HG02763 (cell line): ENCODE results near the gene GALNT2.

Source experiments
- ATAC-seq: cut with Tn5 transposase; IDR thresholded peaks from one replicate; pipeline ENCODE4 v1.9.1; 2021; ENCODE audit warnings: mild to moderate bottlenecking, moderate library complexity; ENCODE audit not compliant: unreplicated experiment

GALNT2 gene

DNA sequence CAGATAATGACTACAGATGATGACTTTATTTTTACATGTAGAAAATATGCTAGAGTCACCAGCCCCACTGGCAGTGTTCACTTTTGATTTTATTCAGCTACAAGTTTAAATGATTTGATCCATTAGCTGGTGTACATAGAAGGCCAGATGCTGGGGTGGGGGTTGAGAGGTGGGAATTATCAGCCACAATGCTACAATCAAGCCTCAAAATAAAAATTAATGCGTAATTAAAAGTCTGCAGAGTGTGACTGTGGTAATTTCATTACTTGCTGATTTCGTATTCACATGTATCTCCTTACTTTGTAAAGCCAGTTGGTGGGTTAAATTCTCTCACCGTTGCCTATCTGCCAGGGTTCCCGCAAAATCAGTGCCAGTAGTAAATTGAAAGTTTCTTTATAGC is 109.3 kb downstream of the GALNT2 start:
- ATAC-seq, result no peak

DNA sequence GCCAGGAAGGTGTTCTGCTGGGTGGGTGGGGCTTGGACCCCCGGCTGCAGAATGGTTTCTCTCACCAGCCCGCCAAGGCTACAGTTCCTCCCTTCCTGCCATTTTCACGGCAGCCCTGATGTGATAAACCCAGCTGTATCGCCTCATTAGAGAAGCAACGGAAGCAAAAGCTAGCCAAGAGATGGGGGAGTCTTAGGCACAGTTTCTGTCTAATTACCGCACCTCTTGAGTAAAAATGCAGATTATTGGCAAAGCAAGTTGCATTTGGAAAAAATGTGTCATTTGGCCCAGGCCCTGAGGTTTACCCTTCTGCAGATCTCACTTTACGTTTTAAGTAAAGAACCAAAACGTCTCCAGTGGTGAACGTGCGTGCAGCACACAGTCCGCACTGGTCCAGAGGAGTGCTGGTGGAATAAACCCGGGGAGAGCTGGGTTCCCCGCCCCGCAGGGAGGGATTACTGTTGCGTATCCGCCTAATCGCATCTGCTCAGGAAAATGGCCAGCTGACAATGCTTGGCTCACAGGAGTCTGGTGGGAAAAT is 109.9 kb downstream of the GALNT2 start:
- ATAC-seq, result no peak

DNA sequence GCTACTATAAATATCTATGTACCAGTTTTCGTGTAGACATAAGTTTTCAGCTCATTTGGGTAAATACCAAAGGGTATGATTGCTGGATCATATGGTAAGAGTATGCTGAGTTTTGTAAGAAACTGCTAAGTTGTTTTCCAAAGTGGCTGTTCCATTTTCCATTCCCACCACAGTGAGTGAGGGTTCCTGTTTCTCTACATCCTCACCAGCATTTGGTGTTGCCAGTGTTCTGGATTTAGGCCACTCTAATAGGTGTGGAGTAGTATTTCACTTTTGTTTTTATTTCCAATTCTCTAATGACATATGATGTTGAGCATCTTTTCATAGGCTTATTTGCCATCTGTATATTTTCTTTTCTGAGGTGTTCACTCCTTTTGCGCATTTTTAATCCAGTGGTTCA is 112.2 kb downstream of the GALNT2 start:
- ATAC-seq, result no peak

DNA sequence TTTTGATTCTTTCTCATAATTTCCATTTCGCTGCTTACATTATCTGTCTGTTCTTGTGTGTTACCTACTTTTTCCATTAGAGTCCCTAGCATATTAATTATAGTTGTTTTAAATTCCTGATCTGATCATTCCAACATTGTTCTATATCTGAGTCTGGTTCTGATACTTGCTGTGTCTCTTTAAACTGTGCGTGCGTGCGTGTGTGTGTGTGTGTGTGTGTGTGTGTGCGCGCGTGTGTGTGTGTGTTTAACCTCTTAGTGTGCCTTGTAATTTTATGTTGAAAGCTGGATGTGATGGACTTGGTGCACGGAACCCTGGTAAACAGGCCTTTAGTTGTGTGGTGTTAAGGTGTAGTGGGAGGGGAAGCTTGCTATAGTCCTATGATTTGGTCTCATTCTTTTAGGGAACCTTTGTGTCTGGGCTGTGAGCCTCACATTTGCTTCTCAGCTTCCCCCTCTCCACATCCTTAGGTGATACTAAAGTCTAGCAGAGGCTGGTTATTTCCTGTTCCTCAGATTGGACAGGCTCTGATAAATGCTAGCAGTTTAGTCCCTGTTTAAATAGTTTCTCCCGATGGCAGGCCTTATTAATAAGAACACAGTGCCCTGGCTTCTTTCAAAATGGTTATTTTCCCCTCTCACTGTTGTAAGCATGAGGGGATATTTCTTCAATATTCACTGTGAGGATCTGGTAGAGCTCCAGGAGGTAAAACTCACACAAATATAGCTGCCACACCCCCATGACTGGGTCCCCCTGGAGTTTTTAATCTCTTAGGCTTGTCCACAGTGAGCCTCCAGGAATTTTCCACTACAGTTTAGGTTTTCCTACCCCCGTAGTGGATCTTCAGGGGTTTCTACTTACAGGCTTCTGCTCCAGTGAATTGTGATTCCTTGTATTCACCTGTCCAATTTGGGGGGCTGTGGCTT is 118.3 kb downstream of the GALNT2 start:
- ATAC-seq, result no peak

DNA sequence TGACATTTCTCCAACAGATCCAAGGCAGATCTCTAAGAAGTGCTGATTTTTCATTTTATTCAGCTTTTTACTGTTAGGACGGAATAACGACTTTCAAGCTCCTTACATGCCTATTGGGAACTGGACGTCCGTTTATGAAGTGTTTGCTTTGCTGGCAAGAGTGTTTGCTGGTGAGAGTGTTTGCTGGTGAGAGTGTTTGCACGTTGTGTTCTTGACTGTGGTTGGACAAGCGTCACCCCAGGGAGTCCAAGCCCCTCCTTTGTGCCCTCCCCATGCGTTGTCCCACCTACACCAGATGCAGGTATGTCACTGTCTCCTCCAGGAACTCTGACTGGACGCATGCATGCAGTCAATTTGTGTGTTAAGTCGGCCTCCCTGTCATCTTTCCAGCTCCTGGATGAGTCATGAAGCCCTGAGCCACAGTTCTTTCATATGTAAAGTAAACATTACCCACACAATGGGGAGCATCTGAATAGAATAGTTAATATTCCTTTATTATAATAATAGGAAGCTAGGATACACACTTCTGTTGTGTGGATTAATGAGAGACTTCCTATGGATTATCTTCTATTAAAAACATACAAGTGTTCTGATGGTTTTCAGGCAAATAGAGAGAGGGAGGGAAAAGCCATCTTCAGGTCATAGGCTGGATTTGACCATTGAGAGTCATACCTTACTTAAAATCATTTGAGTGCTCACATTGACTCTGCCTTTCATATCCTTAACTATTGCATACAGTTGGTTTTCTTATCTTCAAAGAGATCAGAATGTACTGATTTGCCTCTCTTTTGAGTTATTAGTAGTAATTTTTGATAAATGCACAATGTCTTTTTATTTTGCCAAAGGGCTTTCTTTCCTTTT is 119.2 kb downstream of the GALNT2 start:
- no peak for ATAC-seq

DNA sequence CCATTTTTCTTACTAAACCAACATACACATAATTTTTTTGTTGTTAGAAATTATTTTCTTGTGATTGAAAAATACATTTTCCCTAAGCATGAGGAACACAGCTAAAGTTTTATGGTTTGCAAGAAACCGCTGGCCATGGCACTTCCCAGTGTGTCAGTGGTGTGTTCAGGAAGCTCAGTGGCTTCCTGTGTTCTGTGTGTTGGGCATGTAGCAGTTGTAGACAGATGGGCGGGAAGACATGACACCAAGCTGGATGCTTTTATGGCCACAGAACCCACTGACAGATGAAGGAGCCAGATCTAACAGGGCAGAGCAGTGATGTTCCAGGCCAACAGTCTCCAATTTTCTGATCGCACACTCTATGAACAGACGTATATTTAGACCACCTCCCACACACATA is 119.8 kb downstream of the GALNT2 start:
- ATAC-seq, result no peak

DNA sequence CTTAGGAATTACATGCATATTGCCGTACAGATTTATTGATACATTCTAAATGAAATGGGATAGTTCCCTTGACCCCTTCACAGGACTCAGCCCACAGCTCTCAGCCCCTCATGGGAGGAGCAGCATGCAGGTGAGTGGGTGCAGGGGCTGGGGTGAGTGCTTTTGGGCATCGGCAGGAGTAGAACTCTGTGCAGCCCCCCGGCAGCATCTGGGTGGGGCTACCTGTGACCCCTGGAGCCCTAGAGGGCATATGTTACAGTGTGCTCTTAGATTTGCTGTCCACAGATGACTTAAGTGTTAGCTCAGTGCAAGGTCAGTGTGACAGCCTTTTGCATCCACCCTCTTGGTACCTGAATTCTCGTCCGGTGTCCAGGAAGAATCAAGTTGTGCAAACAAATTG is 120.3 kb downstream of the GALNT2 start:
- ATAC-seq, result no peak

DNA sequence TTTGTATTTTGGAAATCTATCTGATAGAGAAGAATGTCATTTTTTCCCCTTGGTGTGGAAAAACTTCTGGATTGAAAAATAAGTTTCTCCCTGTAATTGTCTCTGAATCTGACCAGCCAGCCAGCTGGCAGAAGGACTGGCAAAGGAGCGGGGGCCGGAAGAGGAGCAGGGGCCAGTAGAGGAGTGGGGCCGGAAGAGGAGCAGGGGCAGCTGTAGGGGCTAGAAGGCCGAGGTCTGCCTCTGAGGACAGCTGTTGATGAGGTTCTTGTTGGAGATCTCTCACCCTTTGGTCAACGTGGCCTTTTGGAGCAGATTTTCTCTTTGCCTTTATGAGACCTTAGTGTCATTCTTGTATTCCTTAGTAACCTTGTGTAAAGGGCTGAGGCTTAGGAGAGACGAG is 121.8 kb downstream of the GALNT2 start:
- no peak for ATAC-seq

DNA sequence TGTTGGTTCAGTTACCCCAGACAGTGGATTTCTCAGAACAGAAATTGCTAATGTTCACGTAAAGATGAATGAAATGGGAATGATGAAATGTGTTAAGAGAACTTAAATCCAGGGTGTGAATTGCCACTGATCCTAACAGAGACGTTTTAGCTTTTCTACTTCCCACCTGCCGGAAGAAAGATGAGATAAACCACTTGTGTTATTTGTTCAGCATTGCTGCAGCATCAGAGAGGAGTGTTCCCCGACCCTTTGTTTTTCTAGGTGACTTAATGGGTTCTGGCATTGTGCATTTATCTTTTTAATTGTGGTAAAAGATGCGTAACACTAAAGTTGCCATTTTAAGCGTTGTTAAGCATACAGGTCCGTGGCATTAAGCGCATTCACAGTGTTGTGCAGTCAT is 122.3 kb downstream of the GALNT2 start:
- ATAC-seq, result no peak

DNA sequence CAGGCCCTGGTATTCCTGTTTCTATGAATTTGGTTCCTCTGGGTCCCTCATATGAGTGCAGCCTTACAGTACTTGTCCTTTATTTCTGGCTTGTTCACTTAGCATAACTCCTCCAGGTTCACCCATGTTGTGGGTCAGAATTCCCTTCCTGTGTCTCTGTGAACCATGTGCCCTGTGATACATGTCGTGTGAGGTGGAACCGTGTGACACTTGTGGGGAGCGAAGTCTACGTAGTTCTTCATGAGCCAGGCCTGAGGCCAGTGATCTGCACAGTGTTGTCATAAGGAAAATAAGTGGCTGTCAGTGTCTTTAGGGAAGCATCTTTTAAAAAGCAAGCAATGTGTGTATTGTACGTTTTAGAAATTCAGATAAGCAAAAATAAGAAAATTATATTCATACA is 122.8 kb downstream of the GALNT2 start:
- ATAC-seq, result no peak

DNA sequence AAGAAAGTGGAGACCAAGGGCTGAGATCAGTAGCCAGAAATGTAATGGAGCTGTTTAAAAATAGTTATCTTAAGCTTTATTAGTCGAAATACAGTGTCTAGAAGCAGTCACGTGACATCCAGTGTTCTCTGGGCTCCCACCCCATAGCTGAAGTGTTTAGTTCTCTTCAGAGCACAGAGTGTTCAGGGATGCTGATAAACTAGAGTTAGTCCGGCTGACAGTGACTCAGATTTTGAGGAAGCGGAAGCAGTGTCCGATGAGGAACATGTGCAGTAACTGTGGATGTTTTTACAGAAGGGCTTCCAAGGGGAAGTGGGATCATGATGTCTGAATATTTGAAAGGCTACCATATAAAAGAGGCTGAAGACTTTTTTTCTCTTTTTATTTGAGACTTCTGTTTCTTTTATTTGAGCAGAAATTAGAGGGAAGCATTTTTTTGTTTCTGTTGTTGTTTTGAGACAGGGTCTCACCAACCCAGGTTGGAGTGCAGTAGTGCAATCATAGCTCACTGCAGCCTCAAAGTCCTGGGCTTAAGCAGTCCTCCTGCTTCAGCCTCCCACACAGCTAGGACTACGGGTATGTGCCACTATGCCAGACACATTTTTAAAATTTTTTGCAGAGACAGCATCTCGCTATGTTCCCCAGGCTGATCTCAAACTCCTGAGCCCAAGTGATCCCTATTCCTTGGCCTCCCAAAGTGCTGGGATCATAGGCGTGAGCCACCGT is 124.2 kb downstream of the GALNT2 start:
- ATAC-seq, result no peak

DNA sequence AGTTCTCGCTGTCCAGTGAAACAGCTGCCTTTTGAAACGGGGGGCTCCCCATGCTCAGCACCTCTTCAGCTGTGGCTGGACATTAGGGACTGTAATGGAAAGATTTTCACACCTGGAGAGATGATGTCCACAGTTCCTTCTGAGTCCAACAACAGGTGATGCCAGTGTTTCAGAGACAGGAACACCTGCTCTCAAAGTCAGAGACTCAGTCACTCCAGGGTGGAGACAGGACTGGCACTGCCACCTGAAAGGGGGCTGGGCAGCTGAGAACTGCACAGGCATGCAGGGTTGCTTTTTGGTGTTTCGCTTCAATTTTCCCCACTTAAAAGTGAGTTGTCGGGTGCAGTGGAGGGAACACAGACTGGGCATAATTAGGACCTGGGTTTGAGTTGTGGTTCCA is 124.8 kb downstream of the GALNT2 start:
- ATAC-seq, result no peak

DNA sequence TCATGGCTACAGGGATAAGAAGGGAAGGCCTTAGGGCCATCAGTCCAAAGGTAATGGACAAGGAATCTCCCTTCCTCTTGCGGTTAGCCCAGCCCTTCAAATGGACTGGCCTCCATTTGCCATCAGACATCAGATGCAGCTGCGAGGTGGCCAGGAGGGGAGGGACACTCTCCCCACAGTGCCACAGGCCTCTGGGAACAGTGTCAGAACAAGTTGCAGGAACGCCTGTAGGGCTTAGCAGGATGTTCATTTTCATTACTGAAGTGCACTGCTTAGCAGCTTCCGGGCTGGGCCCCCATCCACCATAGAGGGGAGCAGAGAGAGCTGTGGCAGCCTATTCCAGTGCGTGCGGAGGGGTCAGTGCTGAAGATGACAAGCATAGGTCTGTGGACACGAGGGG is 127.5 kb downstream of the GALNT2 start:
- no peak for ATAC-seq

DNA sequence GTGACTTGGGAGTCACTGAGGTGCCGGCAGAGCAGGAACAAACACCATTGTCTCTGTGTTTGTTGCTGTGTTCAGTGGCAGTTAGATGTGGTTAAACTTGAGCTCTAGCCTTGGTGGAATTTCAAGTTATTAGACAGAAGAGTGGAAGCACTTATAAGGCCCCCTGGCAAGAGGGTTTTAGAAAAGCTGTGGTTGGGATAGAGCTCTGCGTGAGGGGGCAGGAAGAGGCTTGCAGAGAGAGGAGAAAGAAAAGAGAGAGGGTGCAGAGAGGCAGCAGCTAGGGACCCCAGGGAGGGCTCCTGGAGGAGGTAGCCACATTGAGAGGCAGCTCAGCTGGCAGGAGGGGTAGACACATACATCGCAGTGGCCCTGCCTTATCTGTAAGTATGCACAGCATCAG is 128.2 kb downstream of the GALNT2 start:
- no peak for ATAC-seq

DNA sequence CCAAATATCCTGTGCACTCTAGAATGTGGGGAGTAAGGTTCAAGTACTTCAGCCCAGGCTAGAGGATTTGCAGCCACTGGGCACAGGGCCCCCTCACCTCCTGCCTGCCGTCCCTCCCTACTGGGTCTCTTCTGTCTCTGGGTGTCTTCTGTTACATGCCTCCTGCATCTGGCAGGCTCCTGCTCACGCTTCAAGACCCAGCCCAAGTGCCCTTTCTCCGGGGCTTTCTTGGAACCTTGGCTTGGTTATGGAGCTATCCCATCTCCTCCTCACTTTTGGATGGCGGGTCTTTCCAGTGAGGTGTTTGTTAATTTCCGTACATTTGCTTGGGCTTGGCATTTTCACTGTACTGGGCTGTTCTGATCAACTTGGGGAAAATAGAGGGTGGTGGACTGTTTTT is 129.0 kb downstream of the GALNT2 start:
- no peak for ATAC-seq

DNA sequence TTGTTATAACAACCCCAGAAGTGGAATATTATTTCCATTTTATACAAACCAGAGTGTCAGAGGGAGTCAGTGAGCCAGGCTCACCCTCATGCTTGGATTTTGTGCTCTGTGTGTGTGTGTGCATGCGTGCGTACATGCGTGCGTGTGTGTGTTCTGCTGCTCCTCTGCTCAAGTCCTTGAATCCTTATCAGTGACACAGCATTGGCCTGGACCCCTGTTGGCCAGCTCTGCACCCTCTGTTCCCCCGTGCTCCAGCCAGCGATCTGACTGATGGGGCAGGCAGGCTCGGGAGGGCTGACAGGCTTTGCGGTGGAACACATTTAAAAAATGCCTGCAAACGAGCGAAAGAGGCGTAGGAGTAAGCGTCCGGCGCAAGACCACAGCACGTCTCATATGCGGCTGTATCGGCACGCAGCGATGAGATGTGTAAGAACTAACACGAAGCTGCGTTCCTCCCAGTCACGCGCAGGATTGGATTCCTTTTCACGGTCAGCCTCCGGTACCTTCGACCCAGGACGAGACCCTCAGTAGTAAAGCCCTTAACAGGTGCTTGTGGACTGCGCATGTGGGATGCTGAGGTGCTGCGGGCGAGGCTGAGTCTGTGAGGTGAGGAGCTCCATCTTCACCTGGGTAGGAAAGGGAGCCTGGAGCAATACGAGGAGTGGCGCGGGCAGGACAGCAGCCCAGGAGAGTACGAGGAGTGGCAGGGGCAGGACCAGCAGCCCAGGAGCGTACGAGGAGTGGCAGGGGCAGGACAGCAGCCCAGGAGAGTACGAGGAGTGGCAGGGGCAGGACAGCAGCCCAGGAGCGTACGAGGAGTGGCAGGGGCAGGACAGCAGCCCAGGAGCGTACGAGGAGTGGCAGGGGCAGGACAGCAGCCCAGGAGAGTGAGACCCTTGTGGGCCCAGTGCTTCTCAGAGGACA is 130.9 kb downstream of the GALNT2 start:
- no peak for ATAC-seq

DNA sequence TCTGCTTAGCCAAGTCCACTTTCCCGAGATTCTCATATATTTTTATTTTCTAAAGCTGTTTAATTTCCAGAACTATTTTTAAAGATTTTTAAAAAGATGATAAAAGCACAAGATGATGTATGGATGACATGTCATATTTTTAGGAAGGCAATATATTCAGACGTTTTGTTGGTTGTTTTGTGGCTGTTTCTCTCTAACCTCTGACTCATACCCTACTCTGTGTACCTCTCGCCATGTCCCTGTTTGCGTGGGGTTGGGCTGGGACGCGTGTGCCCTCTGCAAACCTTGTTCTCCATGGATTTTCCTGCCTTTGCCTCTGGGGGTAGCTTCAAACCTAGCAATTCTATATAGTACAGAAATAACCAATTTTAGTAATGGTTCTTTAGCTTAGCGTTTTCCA is 132.0 kb downstream of the GALNT2 start:
- no peak for ATAC-seq

DNA sequence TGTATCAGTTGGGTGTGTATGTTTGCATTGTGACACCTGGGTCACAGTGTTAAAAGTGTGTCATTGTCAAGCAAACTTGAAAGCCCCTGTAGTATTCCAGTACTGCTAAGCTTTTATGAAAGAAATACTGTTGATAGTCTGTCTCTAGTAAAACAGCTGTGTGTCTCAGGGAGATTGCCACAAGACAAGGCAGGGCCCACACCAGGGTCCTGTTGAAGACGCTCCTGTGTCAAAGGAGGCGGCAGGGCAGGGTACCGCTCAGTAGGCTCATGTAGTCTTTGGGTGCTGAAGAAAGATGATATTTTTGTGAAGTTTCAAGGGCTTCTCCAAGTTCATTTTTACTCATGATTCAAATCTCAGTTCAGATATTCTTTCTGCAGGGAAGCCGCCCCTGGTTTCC is 132.5 kb downstream of the GALNT2 start:
- ATAC-seq, result no peak

DNA sequence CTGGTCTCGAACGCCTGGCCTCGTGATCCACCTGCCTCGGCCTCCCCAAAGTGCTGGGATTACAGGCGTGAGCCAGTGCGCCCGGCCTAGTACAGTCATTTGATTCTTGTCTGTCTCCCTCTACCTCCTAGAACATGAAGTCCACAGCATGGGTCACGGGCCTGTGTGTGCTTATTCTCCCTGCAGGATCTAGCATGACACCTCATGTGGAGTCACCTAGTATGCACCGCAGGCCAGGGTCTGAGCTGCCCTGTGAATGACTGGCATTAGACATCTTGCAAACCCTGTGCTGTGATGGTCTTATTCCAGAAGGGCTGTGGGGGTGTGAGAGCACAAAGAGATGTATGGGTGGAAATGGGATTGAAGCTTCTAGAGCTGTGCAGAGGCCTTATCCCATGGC is 133.2 kb downstream of the GALNT2 start:
- ATAC-seq, result no peak

DNA sequence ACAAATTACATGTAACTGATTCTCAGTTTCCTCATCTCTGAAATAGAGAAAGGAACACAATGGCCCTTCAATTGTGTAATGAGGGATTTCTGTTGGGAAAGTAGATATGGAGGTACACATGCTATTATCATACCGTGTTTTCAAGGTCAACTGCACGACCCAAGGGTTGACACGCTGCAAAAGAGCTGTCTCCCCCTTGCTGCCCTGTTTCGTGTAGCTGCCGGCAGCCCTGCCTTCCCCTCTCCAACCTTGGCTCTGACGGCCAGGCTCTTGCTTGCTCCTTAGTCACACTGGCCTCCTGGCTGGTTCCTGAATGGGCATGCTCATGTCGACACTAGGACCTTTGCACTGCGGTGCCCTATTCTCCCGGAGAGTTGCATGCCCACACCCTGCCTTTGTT is 134.4 kb downstream of the GALNT2 start:
- ATAC-seq, result no peak
